Measurements from ENCODE around the gene CRTC3.

CRTC3 gene

DNA sequence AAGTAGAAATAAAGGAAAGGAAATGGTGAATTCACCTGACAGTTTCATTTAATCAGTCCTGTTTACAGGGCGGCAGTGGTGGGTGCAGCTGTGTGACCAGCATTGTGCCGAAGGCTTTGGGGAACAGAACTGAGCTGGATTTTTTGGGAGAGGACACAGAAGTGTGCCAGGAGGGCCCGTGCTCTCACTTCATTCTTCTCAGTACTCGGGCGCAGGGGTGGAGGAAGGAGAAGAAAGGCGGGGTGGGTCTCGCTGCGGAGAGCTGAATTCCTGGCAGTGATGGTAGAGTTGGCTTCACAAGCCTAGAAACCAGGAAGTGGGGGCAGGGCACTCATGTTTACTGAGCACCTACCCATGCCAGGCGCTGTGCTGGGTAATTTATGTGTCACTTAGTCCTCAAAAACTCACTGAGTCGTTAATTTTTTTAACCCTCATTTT, 64.6 kb downstream of the CRTC3 start:
- peak; percentile 61 to 75 for DNase-seq (ENCODE audit: low read depth in 2 of 2)

DNA sequence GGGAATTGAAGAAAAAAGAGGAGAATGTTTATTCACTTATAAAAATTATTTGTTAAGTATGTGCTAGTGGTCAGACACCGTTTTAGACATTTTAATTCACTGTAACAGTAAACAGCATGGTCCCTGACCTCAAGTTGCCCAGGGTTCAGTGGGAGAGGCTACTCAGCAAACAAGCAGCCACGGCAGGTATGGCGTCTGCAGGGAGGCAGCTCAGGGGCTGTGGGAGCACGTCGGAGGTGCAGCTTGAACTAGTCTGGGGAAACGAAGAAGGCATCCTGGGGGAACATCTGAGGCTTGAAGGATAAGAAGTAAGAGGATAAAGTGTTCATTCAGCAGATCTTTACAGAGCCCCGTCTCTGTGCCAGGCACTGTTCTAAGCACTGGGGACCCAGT, 66.0 kb downstream of the CRTC3 start:
- DNase-seq (ENCODE audit: low read depth in 2 of 2): no peak

- DNase-seq (ENCODE audit: low read depth in 2 of 2): no peak
Observed at GRCh38 chr15:90596943-90597342, 67.2 kb downstream of the CRTC3 start.

DNA sequence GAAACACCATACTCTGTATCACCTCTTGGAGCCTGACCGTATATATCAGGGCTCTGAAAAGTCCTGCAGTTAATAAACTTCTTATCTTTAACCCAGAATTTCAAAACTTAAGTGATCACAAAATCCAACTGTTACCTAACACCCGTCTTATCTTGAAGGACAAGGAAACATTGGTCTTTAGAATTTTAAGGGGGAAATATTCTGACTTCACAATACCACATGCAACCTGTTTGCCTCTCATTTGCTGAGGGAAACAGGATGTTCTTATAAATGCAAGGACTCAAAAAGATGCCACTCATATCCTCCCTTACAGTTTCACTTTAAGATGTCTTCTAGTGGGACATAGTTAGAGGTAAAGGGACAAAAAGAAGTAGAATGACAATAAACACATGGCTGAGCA, 67.9 kb downstream of the CRTC3 start:
- DNase-seq (ENCODE audit: low read depth in 2 of 2): no peak

- no peak for DNase-seq (ENCODE audit: low read depth in 2 of 2)
Observed at GRCh38 chr15:90598031-90598577, 68.4 kb downstream of the CRTC3 start.

- no peak for DNase-seq (ENCODE audit: low read depth in 2 of 2)
Observed at GRCh38 chr15:90598679-90599078, 69.0 kb downstream of the CRTC3 start.

DNA sequence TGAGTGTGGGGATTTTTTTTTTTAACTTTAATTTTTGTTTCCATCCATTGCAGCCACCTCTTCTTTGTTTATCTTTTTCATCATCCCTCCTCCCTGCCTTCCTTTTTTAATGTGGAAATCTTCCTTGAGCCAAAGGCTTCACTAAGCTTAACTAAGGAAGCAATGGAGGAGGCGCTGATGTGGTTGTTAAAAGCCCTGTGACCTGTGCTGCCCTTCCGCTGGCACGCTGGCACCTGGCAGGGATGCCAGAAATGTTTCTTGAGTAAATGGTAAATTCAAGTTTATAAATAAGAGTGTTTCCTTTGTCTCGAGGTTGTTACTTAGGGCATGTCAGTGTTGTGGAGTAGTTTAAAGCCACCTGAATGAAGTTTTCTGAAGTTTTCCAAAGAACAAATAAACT, 69.4 kb downstream of the CRTC3 start:
- no peak for DNase-seq (ENCODE audit: low read depth in 2 of 2)

DNA sequence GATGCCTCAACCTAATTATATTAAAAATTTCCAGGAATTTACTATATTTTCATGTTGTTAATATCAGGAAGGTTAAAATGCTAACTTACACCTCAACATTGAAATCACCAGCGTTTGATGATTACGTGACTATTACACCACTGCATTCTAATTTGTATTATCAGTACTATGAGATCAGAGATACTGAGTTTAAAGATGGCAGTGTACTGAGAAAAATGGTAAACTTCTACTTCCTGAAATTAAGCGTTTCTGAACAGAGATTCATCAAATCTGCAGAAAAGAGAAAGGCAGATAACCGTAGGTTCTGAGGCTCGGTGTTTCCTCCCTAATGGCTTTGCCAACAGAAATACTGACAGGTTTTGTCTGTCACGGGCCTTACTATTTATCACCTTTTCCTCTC, 69.9 kb downstream of the CRTC3 start:
- DNase-seq (ENCODE audit: low read depth in 2 of 2): no peak

- DNase-seq (ENCODE audit: low read depth in 2 of 2): no peak
Observed at GRCh38 chr15:90600954-90601353, 71.2 kb downstream of the CRTC3 start.

GRCh38 chr15:90603893-90604292, 74.2 kb downstream of the CRTC3 start:
- peak in 1 of 2 donors; percentile 22 for DNase-seq (ENCODE audit: low read depth in 2 of 2)

- DNase-seq (ENCODE audit: low read depth in 2 of 2): no peak
Observed at GRCh38 chr15:90606641-90607040, 76.9 kb downstream of the CRTC3 start.

DNA sequence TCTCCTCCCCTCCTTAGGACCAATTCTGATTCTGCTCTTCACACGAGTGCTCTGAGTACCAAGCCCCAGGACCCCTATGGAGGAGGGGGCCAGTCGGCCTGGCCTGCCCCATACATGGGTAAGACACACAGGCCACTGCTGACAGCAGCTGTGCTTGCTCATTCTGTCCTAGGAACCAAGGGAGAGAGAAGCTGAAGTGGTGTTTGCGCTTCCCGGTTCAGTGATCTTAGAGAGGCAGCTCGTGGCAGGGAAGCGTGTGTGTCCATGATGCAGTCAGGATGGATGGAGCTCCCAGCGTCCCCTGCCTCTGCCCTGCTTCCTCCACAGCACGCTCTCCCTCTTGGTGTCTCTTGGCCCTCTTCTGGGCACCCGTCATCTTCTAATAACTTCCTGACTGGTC, 77.6 kb downstream of the CRTC3 start:
- no peak for DNase-seq (ENCODE audit: low read depth in 2 of 2)

DNA sequence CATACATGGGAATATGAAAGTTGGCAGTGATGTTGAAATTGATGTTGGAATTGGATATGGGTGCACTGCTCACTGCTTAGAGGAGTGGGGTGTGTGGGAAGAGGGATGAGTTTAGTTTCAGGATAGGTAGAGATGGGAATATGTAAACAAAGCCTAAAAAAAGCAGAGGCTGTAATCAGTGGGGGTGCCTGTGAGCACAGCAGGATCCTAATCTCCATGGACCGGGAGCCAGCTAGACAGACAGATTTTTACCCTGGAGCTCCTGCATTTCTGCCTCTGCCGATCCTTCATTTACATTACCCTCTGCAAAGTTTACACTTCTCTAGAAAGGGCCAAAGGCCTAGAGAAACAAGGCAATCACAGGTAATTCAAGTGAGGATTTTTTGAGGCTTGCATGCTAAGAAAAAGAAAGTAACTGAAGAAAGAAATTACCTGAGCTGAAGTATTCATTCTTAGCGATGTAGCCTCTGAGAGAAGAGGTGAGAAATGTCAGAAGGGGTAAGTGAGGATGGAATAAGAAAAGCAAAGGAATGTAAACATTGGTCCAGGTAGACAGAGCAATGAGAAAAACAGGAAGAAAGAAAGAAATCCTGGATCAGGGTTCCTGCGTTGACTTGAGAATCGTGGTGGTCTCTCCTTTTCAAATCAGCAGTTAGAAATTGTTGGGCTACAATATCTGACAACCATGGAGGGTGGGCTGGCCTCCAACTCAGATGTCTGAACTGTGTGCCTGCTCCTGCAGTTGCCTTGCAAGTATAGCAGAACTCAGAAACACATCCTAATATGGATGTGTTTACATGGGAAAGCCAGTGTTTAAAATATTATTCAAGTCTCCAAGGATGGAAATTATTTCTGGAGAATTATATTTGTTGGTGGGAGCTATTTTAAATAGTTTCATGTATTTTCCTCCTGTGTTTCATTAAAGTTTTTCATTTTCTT, 79.8 kb downstream of the CRTC3 start:
- DNase-seq (ENCODE audit: low read depth in 2 of 2): no peak

DNA sequence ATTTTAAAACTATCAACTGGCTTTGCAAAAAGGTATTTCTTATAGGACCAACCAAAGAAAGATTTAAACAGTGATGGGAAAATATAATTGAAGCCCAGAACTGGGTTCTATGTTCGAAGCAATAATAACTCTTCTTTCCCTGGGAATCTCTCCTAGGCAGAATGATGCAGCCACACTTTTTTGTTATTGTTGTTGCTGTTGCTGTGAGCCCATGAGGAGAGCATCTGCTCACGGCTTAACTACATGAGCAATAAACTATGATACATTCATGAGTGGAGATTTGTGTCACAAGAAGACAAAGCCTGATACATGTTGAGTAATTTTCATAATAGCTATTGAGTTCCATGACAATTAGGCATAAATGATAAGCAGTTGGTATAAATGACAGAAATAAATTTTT, 80.5 kb downstream of the CRTC3 start:
- no peak for DNase-seq (ENCODE audit: low read depth in 2 of 2)

DNA sequence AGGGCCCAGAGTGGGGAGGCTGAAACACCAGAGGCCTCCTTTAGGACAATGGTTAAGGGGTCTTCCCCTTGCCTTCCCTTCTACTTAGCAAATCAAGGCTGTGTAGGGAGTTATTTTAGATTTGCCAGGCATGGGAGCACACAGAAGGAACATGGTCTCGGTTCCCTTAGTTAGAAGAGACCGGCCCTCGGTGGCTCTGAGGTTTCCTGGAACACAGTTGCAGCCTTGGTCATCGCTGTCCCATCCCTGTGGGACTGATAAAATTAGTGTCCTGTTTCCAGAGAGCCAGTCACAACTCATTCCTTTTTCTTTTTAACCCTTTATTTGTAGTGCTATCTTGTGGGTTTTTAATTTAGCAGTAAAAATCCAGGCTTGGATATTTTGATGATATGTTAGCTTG, 81.4 kb downstream of the CRTC3 start:
- no peak for DNase-seq (ENCODE audit: low read depth in 2 of 2)

DNA sequence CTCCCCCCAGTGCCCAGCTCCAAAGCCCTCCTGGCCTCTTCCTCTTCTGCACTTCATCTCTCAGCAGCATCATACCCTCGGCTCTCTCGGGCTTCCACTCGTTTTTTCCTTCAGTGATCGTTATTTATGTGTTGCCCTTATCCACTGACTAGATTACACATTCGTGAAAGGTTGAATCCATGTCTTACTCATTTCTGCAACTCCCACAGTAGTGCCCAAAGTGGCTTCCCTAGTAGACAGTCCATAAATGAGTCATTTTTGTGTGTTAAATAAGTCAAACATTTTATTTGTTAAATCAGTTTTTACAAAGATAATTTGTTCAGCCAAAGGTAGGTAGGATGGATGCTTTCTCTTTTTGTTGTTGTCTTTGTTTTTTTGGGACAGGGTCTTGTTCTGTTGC, 87.4 kb downstream of the CRTC3 start:
- no peak for DNase-seq (ENCODE audit: low read depth in 2 of 2)

DNA sequence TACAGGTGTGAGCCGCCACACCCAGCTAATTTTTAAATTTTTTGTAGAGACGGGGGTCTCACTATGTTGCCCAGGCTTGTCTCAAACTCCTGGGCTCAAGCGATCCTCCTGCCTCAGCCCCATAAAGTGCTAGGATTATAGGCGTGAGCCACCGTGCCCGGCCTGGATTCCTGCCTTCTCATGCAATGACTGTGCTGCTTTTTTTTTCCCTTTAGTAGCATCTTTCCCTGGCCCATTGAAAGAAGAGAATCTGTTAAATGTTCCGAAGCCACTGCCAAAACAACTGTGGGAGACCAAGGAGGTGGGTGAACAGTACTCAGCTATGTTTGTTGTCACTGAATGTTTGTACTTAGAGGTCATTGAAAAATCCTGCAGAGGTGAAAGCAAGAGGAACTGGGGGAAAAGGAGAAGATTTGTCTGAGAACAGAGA, 88.0 kb downstream of the CRTC3 start:
- no peak for DNase-seq (ENCODE audit: low read depth in 2 of 2)

DNA sequence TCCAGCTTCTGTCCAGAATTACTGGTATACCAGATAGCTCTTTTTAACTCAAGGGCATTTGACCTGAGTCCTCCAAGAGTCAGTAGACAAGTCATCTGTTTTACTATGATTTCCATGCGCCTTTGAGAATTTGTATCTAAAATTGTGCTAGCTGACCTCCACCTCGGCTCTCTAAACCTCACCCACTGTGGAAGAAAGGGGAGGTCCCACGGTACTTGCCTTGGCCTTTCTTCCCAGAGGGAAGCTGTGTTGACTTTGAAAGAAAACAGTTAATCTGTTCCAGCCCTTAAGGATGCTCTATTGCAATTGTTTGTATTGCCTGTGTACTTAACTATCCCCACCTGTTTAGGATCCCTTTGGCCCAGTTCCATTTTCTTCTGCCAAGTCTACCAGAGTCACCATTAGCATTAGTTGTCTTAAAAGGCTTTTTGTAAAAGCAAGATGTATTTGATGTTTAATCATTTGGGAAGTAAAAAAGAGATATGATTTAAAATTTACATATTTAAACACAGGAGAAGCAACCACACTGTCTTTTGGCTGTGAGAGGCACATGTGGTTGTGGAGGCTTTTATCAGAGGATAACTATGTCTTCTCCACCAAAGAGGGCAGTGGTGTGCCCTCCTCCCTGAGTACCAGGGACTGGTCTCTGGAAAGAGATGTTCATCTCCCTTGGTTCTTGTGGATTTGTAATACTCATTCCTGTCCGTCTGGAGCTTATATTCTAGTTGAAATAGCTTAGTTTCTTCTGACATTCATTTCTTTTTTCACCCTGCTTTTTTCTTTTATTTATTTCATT, 88.8 kb downstream of the CRTC3 start:
- DNase-seq (ENCODE audit: low read depth in 2 of 2): no peak

GRCh38 chr15:90619468-90619867, 89.7 kb downstream of the CRTC3 start:
- DNase-seq (ENCODE audit: low read depth in 2 of 2): no peak

DNA sequence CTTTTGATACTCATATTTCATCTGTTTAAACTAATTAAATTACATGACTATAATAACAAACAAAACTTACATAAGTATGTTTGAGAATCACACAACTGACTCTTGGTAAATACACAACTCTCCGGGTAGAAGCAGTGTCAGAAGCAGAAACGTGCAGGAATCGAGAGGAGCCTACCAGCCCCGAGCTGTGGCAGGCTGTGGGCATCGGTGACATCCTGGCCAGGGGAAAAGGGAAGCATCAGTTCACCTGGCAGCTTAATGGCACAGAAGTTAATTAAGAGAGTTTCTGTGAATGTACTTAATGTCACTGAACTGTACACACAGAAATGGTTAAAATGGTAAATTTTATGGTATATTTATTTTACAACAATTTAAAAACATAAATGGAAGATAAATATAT, 90.2 kb downstream of the CRTC3 start:
- DNase-seq (ENCODE audit: low read depth in 2 of 2): no peak

DNA sequence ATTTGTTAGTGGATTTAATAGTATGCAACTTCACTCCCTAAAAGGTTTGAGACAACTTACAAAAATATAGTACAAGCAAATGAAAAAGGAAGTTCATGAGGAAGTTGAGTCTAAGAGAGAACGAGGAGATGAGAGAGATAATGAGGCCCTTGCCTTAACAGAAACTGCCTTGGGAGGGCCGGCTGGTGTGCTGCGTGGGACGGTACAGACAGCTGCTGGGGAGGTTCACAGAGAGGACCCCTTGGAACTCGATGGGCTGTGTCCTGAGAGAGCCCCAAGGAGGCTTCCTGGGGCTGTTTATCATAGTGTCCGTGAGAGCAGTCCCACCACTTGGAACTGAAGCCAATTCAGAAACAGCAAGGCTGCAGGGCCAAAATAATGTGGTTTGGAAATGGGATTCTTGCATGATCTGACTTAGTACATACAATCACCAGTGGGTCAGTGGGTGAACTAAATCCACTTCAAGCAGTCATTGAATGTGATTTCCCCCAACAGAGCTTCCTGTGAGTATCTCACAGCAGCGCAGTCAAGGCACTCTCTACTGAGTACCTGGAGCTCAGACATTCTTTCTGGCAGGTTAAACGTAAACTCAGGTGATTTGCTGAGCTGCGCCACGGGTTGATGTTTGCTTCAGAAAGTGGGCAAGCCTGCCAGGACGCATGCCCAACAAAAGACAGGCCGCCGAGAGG, 90.8 kb downstream of the CRTC3 start:
- DNase-seq (ENCODE audit: low read depth in 2 of 2): no peak

- DNase-seq (ENCODE audit: low read depth in 2 of 2): no peak
Observed at GRCh38 chr15:90623854-90624253, 94.1 kb downstream of the CRTC3 start.
